ENCODE data around the gene APH1B. TPM values are rescaled to one million over a fixed set of nuclear protein-coding genes. Genes with fewer than 3 reads are reported as not detected.

Gene APH1B
- 10 to 100 TPM; 20.0 to 35.0 TPM for total RNA-seq

DNA sequence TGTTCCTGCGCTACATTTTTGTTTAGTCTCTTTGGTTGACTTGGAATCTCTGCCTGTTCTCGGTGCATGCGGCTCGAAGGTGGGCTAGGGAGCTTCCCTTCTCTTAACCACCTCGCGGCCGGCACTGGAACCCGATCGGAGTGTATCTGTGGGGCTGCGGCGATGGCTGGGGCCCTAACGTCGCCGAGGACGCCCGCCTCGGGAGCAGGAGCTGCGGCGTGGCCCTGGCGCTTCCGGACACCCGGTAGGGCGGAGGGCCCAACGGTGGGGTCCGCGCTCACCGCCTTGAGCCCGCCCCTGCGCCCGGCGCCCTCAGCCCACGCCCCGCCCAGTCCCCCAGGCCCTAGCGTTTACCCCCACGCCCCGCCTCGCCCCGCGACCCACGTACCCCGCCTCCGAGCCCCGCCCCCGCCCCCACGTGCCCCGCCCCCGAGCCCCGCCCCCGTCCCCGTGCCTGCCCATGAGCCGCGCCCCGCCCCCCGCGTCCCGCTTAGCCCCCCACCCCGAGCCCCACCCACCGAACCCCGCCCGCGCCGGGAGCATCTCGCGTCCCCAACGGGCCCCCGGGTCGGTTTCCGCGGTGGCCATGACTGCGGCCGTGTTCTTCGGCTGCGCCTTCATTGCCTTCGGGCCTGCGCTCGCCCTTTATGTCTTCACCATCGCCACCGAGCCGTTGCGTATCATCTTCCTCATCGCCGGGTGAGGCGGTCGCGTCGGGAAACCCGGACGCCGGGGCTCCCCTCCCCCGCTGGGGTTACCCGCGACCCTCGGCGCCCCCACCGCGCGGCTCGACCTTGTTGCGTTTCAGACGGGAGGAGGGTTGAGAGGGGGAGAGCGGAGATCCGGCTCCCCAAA, at the start of gene APH1B:
Gene APH1B, plus strand, starts transcription at position 568 of the 855 bp plus-strand sequence. Its CDS starts 19 bp downstream, at position 587.
- no peaks in the 10 kb centered on the region for H3K36me3 ChIP-seq
- under 1% methylated on average over 65 of the region's 102 CpGs for WGBS
- H3K4me1 ChIP-seq (replicated peaks) = no peaks in the 10 kb centered on the region
- peak within 1 kb of the TSS; percentile 90 to 97 for H3K4me3 ChIP-seq
- intact Hi-C loops (cut with DNase I) = loop anchor here (2.0 kb wide), 1 partner anchor 88 kb away; the partner anchor contains the start of gene RAB8B
- peak within 1 kb of the TSS; percentile 92 to 96 for H3K27ac ChIP-seq
- TF ChIP-seq, protein P1, sequence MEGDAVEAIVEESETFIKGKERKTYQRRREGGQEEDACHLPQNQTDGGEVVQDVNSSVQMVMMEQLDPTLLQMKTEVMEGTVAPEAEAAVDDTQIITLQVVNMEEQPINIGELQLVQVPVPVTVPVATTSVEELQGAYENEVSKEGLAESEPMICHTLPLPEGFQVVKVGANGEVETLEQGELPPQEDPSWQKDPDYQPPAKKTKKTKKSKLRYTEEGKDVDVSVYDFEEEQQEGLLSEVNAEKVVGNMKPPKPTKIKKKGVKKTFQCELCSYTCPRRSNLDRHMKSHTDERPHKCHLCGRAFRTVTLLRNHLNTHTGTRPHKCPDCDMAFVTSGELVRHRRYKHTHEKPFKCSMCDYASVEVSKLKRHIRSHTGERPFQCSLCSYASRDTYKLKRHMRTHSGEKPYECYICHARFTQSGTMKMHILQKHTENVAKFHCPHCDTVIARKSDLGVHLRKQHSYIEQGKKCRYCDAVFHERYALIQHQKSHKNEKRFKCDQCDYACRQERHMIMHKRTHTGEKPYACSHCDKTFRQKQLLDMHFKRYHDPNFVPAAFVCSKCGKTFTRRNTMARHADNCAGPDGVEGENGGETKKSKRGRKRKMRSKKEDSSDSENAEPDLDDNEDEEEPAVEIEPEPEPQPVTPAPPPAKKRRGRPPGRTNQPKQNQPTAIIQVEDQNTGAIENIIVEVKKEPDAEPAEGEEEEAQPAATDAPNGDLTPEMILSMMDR (IDR thresholded peaks at IDR 0.05) = peak in 1 of 4 experiments; percentile 8
- TF ChIP-seq POLR2AphosphoS5 (IDR thresholded peaks at IDR 0.05) (no peak), POLR2A (IDR thresholded peaks at IDR 0.05) (peak; percentile 61)
- H3K9me3 ChIP-seq = no peaks in the 10 kb centered on the region
- no peaks in the 10 kb centered on the region for H3K27me3 ChIP-seq (replicated peaks; ENCODE audit: insufficient read depth)
- peak; percentile 80 for DNase-seq (ENCODE audit: low spot score)

DNA sequence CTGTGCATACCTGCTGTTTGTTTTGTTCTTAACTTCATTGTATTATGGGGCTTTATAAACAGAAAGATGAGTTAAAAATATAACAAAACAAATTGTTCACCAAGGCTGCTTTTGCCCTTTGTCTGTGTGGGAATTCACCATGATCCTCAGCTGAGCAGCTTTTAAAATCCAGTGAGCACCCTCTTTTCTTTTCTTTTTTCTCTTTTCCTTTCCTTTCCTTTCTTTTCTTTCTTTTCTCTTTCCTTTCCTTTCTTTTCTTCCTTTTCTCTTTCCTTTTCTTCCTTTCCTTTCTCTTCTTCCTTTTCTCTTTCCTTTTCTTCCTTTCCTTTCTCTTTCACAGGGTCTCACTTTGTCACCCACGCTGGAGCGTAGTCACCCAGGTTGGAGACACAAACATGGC, 49.7 kb upstream of the APH1B start:
- TF ChIP-seq POLR2A (IDR thresholded peaks at IDR 0.05) (no peak), POLR2AphosphoS5 (IDR thresholded peaks at IDR 0.05) (no peak)
- TF ChIP-seq, protein P1 (IDR thresholded peaks at IDR 0.05) = no peak
- Histone ChIP-seq H3K27me3 (replicated peaks; ENCODE audit: insufficient read depth) (no peaks in the 10 kb centered on the region), H3K27ac (no peak overlapping the region), H3K4me1 (replicated peaks) (no peaks in the 10 kb centered on the region), H3K4me3 (no peak overlapping the region), H3K36me3 (no peaks in the 10 kb centered on the region), H3K9me3 (no peaks in the 10 kb centered on the region)
- 98% methylated on average over 2 of the region's 2 CpGs for whole genome bisulfite sequencing
- intact Hi-C loops (cut with DNase I) = no loop called here
- no peak for DNase-seq (ENCODE audit: low spot score)

DNA sequence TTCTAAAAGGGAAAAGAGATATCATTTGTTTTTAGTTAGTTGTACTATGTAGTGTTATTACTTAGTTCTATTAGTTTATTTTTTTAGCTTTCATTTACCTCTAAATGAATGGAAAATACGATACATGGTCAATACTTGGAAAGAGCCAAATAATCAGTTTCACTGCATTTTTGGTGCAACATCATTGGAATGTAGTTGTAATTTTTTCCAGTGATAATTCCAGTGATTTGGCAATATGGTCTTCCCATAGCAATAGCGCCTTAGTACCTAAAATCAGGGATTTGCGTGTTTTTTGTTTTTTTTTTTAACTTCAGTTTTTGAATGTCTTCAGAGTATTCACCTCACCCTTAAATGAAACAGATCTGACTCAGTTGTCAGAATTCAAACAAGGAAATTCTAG, 46.2 kb upstream of the APH1B start:
- TF ChIP-seq POLR2A (IDR thresholded peaks at IDR 0.05) = no peak
- TF ChIP-seq POLR2AphosphoS5 (IDR thresholded peaks at IDR 0.05) = no peak
- TF ChIP-seq, protein P1 (IDR thresholded peaks at IDR 0.05) = no peak
- Histone ChIP-seq H3K4me3 (no peak overlapping the region), H3K27ac (no peak overlapping the region), H3K36me3 (no peaks in the 10 kb centered on the region), H3K27me3 (replicated peaks; ENCODE audit: insufficient read depth) (no peaks in the 10 kb centered on the region), H3K9me3 (no peaks in the 10 kb centered on the region), H3K4me1 (replicated peaks) (no peaks in the 10 kb centered on the region)
- intact Hi-C loops (cut with DNase I) = no loop called here
- WGBS = 95% methylated on average over 3 of the region's 3 CpGs
- DNase-seq (ENCODE audit: low spot score) = no peak

DNA sequence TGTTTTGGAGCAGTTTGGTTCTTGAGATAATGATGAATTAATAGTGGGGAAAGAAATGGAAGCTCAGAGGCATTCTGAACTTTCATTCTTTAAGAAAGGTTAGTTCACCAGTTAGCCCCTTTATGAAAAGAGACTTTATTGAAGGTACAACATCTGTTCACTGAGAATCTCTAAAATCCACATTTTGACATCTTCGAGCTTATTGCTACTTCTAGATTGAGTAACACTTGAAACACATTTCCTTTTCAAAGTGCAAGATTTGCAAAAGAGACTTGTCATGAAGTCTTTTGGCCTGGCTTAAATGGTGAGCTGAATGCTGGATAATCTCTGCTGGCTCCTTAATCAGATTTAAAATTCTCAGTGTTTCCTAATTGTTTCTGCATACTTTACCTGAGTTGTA, 45.7 kb upstream of the APH1B start:
- H3K27ac ChIP-seq = no peak overlapping the region
- H3K27me3 ChIP-seq (replicated peaks; ENCODE audit: insufficient read depth) = no peaks in the 10 kb centered on the region
- H3K36me3 ChIP-seq = no peaks in the 10 kb centered on the region
- TF ChIP-seq POLR2A (IDR thresholded peaks at IDR 0.05) = no peak
- TF ChIP-seq POLR2AphosphoS5 (IDR thresholded peaks at IDR 0.05) = no peak
- TF ChIP-seq, protein P1 (IDR thresholded peaks at IDR 0.05) = no peak
- H3K9me3 ChIP-seq = no peaks in the 10 kb centered on the region
- H3K4me3 ChIP-seq = no peak overlapping the region
- WGBS = 67% methylated on average over 1 of the region's 1 CpG
- intact Hi-C loops (cut with DNase I) = no loop called here
- no peaks in the 10 kb centered on the region for H3K4me1 ChIP-seq (replicated peaks)
- DNase-seq (ENCODE audit: low spot score) = no peak

DNA sequence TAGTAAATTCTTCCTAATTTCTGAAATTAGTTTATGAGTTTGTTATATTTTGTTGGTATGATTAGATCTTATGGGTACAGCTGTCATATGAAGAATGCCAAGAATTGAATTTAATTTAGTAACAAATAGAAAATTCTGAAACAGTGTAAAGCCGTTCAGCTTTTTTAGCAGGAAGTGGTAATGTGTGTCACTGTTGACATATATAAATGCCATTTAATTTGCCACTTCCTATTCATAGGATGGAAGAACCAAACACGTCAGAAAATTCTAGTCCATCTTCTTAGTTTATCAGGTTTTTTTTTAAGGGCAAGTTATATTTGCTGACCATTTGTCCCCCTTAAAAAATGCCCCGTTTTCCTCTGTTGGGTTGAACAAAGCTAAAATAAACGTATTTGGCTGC, 45.0 kb upstream of the APH1B start:
- no peaks in the 10 kb centered on the region for H3K4me1 ChIP-seq (replicated peaks)
- H3K27me3 ChIP-seq (replicated peaks; ENCODE audit: insufficient read depth) = no peaks in the 10 kb centered on the region
- H3K36me3 ChIP-seq = no peaks in the 10 kb centered on the region
- WGBS = 61% methylated on average over 4 of the region's 4 CpGs
- DNase-seq (ENCODE audit: low spot score) = no peak
- H3K27ac ChIP-seq = no peak overlapping the region
- intact Hi-C loops (cut with DNase I) = no loop called here
- TF ChIP-seq, protein P1 (IDR thresholded peaks at IDR 0.05) = no peak
- TF ChIP-seq POLR2A (IDR thresholded peaks at IDR 0.05) = no peak
- no peak overlapping the region for H3K4me3 ChIP-seq
- H3K9me3 ChIP-seq = no peaks in the 10 kb centered on the region

Measured in prostate gland (tissue), 2 donors.